Smooth muscle cell (in vitro differentiated cells): ENCODE data around the gene IFT81. TPM values are rescaled to one million over a fixed set of nuclear protein-coding genes. Genes with fewer than 3 reads are reported as not detected.
"Not testable (repeated sequence)": the region's sequence is repeated elsewhere in the genome, so short reads cannot be mapped to it uniquely, and the experiment has no call there.

Experiments
- DNase-seq: peaks from one replicate; lab custom pipeline; 2025; ENCODE audit not compliant: unreplicated experiment; lab: John Stamatoyannopoulos, UW
- H2AFZ ChIP-seq: fragments of 200-600 bp; sonication (generic); 2 replicates; pipeline ENCODE4 v1.6.0; 2016; ENCODE audit warnings: antibody characterized with exemption, low read depth, mild to moderate bottlenecking
- H3F3A ChIP-seq: fragments of 200-600 bp; sonication (generic); 2 replicates; pipeline ENCODE4 v1.6.0; 2017; ENCODE audit warnings: antibody characterized with exemption, low read depth
- H3K27ac ChIP-seq: fragments of 200-600 bp; sonication (generic); 2 replicates; pipeline ENCODE4 v1.5.1; 2016; ENCODE audit warnings: low read depth, mild to moderate bottlenecking
- H3K27me3 ChIP-seq: fragments of 200-600 bp; sonication (generic); 2 replicates; pipeline ENCODE4 v1.6.1; 2016; ENCODE audit warnings: low read depth, mild to moderate bottlenecking
- H3K36me3 ChIP-seq: fragments of 200-600 bp; sonication (generic); 2 replicates; pipeline ENCODE4 v1.5.1; 2016; ENCODE audit warnings: low read depth
- H3K4me1 ChIP-seq: fragments of 200-600 bp; sonication (generic); 2 replicates; pipeline ENCODE4 v1.5.1; 2016; ENCODE audit warnings: low read depth
- H3K4me2 ChIP-seq: fragments of 200-600 bp; sonication (generic); 2 replicates; pipeline ENCODE4 v1.6.0; 2016; ENCODE audit warnings: mild to moderate bottlenecking
- H3K4me3 ChIP-seq: fragments of 200-600 bp; sonication (generic); 2 replicates; pipeline ENCODE4 v1.5.1; 2016; ENCODE audit warnings: mild to moderate bottlenecking
- H3K79me2 ChIP-seq: fragments of 200-600 bp; sonication (generic); 2 replicates; pipeline ENCODE4 v1.6.0; 2016; ENCODE audit warnings: low read depth, mild to moderate bottlenecking
- H3K9ac ChIP-seq: fragments of 200-600 bp; sonication (generic); 2 replicates; pipeline ENCODE4 v1.6.0; 2016; ENCODE audit warnings: low read depth
- H3K9me3 ChIP-seq: fragments of 200-600 bp; sonication (generic); replicated peaks from 2 replicates; pipeline ENCODE4 v1.5.1; 2016; ENCODE audit warnings: low read depth
- H4K20me1 ChIP-seq: fragments of 200-600 bp; sonication (generic); 2 replicates; pipeline ENCODE4 v1.6.0; 2016; ENCODE audit warnings: low read depth
- CTCF ChIP-seq: fragments of 200-600 bp; sonication (generic); IDR thresholded peaks from 2 replicates; pipeline ENCODE4 v1.5.1; 2017; ENCODE audit warnings: borderline replicate concordance, mild to moderate bottlenecking, antibody characterized with exemption; ENCODE audit not compliant: insufficient read depth, poor library complexity, severe bottlenecking
- WGBS: methylation state at CpG from one replicate; pipeline ENCODE4 v1.1.7; 2016; ENCODE audit warnings: low lambda C conversion rate; 5-methylcytosine and 5-hydroxymethylcytosine counted together
- polyA plus RNA-seq: library from polyadenylated mRNA; unstranded; fragments of >200 nt; fragmentation: Nextera tagmentation; extraction: Ambion mirVana; gene quantifications from 2 replicates; pipeline ENCODE4 v1.2.1, GENCODE V29; 2016
- total RNA-seq: library from RNA; depleted of rRNA; stranded (reverse); fragments of >200 nt; gene quantifications from 2 replicates; pipeline ENCODE4 v1.2.3, GENCODE V29; 2014

The IFT81 gene
- total and polyA plus RNA-seq, 2 experiments from 2014 or later, result 9.1 to 11.0 TPM

- 95% methylated on average over 6 of the region's 6 CpGs for WGBS
- Histone ChIP-seq H3K27me3 (no peaks in the 10 kb centered on the region), H4K20me1 (no peaks in the 10 kb centered on the region), H3F3A (no peaks in the 10 kb centered on the region), H3K4me3 (no peak overlapping the region), H3K27ac (no peak overlapping the region), H3K79me2 (no peaks in the 10 kb centered on the region), H3K36me3 (no peaks in the 10 kb centered on the region), H3K9ac (no peak overlapping the region), H3K4me1 (peaks cover 5% of the 10 kb centered on the region), H3K9me3 (no peaks in the 10 kb centered on the region), H3K4me2 (no peak overlapping the region), H2AFZ (no peak overlapping the region)
- TF ChIP-seq CTCF, result no peak
- no peak for DNase-seq
Measured at GRCh38 chr12:110254971-110255540, 130.9 kb downstream of the IFT81 start.

GRCh38 chr12:110255890-110256456, 131.8 kb downstream of the IFT81 start:
- not testable (repeated sequence) for H3K9ac ChIP-seq, H3K4me2 ChIP-seq, H3K4me3 ChIP-seq, H4K20me1 ChIP-seq, H2AFZ ChIP-seq, H3K27ac ChIP-seq, H3F3A ChIP-seq, H3K4me1 ChIP-seq, H3K36me3 ChIP-seq, H3K79me2 ChIP-seq, H3K27me3 ChIP-seq, H3K9me3 ChIP-seq, DNase-seq
- WGBS, result 95% methylated on average over 11 of the region's 11 CpGs

GRCh38 chr12:110256780-110257431, 132.7 kb downstream of the IFT81 start:
- WGBS, result 82% methylated on average over 12 of the region's 12 CpGs
- no peaks in the 10 kb centered on the region for H3F3A ChIP-seq
- no peaks in the 10 kb centered on the region for H3K36me3 ChIP-seq
- no peaks in the 10 kb centered on the region for H3K9me3 ChIP-seq
- no peak overlapping the region for H3K27ac ChIP-seq
- no peak overlapping the region for H3K4me2 ChIP-seq
- no peaks in the 10 kb centered on the region for H4K20me1 ChIP-seq
- no peaks in the 10 kb centered on the region for H3K79me2 ChIP-seq
- no peak for DNase-seq
- H3K4me1 ChIP-seq, result peaks cover 5% of the 10 kb centered on the region
- no peak for TF ChIP-seq CTCF
- no peak overlapping the region for H3K9ac ChIP-seq
- no peak overlapping the region for H2AFZ ChIP-seq
- H3K27me3 ChIP-seq, result no peaks in the 10 kb centered on the region
- H3K4me3 ChIP-seq, result no peak overlapping the region

- Histone ChIP-seq H3K9me3 (no peaks in the 10 kb centered on the region), H3K4me3 (no peak overlapping the region), H3K9ac (no peak overlapping the region), H4K20me1 (no peaks in the 10 kb centered on the region), H3K4me1 (no peaks in the 10 kb centered on the region), H3K4me2 (no peak overlapping the region), H3K36me3 (no peaks in the 10 kb centered on the region), H3K27me3 (no peaks in the 10 kb centered on the region), H3K79me2 (no peaks in the 10 kb centered on the region), H3K27ac (no peak overlapping the region), H2AFZ (no peak overlapping the region), H3F3A (no peaks in the 10 kb centered on the region)
- 94% methylated on average over 12 of the region's 12 CpGs for WGBS
- TF ChIP-seq CTCF, result no peak
- DNase-seq, result no peak
Measured at GRCh38 chr12:110258466-110258865, 134.3 kb downstream of the IFT81 start.
